GM12878 (cell line): ENCODE results near the gene PPP1R14D.

Source experiments
- EGR1 ChIP-seq, 2 experiments: IDR thresholded peaks; 1 replicate in 1 of 2; 2 replicates in 1 of 2; pipeline ENCODE4 v1.6.1; 2011 to 2012; ENCODE audit warnings: low read depth in 2 of 2, low read length in 2 of 2, borderline replicate concordance in 1 of 2, mild to moderate bottlenecking in 1 of 2, moderate library complexity in 1 of 2
- EP300 ChIP-seq, 2 experiments: fragments of 150-350 bp in 1 of 2; IDR thresholded peaks; 2 replicates each; pipeline ENCODE4 v1.6.1; 2011 to 2012; ENCODE audit warnings: low read depth in 2 of 2, low read length in 2 of 2, borderline replicate concordance in 1 of 2, improper control_type of control experiment in 1 of 2, inconsistent platforms in 1 of 2; ENCODE audit not compliant: control insufficient read depth in 1 of 2
- PAX5 ChIP-seq: IDR thresholded peaks from 2 replicates; pipeline ENCODE4 v1.6.1; 2011; ENCODE audit warnings: low read depth, low read length, borderline replicate concordance
- POLR2AphosphoS5 ChIP-seq: IDR thresholded peaks from 2 replicates; pipeline ENCODE4 v1.6.1; 2011; ENCODE audit warnings: mild to moderate bottlenecking, low read length, inconsistent platforms
- TF ChIP-seq, protein P1 (sequence below), 3 experiments: IDR thresholded peaks in 2 of 3; conservative IDR thresholded peaks in 1 of 3; 2 replicates each; pipeline ENCODE4 v1.5.1; 2011; ENCODE audit warnings: low read depth in 3 of 3, low read length in 3 of 3, mild to moderate bottlenecking in 3 of 3, control low read depth in 2 of 3, moderate library complexity in 2 of 3, inconsistent platforms in 1 of 3, mixed read lengths in 1 of 3; ENCODE audit not compliant: control insufficient read depth in 2 of 3, insufficient read depth in 1 of 3; ENCODE audit errors: extremely low read depth in 1 of 3

DNA sequence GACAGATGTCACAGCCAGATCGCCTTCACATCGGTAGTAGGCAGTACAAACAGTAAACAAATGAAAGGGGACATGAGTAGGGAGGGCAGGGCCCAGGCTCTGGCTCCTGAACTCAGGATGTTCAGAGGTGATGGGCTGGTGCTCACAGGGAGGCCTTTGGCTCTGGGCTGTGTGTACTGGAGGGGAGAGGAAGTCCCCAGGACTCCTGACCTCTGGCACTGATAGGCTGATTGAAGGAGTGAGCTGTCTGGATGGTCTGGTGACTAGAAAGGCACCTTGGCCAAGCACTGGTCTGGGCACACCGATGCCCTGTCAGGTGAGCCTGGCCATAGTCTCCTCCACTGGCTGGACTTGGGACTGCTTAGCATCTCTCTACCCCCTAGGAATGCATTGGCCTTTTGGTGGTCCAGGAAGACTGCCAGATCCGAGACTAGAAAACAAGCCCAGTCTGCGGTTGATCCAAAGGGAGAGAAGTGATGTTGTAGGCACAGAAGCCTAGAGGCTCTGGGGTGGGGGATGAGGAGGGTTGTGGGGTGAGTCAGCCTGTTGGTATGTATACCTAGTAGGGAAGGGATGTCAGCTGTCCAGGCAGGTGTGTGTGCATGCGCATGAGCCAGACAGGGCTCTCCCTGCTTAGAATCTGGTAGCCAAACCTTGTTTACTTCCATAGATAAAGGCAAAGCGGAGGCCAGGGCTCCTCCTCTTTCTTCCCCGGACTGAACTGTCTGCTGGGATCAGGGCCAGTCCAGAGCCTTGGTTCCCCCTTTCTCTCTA, 17.2 kb upstream of the PPP1R14D start:
- TF ChIP-seq EP300 (IDR thresholded peaks at IDR 0.05; ENCODE audit: borderline replicate concordance in 1 of 2, control insufficient read depth in 1 of 2, low read depth in 2 of 2, low read length in 2 of 2) (no peak), EGR1 (IDR thresholded peaks at IDR 0.05; ENCODE audit: borderline replicate concordance in 1 of 2, low read depth in 2 of 2, low read length in 2 of 2) (no peak), PAX5 (no peak), POLR2AphosphoS5 (no peak)
- TF ChIP-seq, protein P1, sequence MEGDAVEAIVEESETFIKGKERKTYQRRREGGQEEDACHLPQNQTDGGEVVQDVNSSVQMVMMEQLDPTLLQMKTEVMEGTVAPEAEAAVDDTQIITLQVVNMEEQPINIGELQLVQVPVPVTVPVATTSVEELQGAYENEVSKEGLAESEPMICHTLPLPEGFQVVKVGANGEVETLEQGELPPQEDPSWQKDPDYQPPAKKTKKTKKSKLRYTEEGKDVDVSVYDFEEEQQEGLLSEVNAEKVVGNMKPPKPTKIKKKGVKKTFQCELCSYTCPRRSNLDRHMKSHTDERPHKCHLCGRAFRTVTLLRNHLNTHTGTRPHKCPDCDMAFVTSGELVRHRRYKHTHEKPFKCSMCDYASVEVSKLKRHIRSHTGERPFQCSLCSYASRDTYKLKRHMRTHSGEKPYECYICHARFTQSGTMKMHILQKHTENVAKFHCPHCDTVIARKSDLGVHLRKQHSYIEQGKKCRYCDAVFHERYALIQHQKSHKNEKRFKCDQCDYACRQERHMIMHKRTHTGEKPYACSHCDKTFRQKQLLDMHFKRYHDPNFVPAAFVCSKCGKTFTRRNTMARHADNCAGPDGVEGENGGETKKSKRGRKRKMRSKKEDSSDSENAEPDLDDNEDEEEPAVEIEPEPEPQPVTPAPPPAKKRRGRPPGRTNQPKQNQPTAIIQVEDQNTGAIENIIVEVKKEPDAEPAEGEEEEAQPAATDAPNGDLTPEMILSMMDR (IDR thresholded peaks at IDR 0.05 in 2 of 3, conservative IDR thresholded peaks at IDR 0.05 in 1 of 3; ENCODE audit: control insufficient read depth in 2 of 3, extremely low read depth in 1 of 3, insufficient read depth in 1 of 3, low read depth in 3 of 3, low read length in 3 of 3) = no peak
